Measurements from ENCODE around the gene DHDDS.

DNA sequence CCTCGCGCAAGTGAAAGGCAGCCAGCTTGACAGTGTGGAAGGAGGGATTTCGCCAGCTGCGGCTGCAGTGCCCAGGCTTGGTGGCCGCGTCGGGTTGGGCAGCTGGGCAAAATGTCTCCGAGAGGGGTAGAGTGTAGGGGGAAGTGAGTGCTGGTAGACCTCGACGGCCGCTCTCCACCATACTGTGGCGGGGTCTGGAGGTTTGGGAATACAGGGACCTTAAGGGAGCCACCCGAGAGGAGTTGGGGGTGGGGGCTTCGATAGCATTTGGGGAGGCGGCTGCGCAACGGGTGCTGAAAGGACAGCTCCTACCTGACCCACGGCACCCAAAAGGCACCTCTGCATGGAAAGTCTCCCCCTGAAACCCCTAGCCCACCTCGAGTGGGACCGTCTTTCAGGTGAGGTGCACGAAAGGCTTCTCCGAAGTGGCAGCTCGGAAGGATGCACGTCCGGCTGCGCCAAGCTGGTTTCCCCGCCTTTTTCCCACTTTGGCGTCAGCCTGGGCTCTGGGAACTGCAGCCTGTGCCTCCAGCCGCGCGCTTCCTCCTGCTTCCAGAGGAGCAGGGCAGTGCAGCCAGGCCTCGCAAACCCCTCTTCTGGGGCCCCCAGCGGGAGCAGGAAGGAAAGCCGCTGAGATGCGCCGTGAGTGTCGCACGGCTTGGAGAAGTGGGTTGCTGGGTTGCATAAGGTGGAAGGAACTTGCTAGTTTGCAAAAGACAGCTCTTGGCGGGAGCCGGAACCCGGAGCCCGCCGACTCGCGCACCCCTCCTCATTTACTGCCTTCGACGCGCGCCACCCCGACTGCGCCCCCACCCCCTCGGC is 39.6 kb downstream of the DHDDS start:
- TF ChIP-seq, protein P1, sequence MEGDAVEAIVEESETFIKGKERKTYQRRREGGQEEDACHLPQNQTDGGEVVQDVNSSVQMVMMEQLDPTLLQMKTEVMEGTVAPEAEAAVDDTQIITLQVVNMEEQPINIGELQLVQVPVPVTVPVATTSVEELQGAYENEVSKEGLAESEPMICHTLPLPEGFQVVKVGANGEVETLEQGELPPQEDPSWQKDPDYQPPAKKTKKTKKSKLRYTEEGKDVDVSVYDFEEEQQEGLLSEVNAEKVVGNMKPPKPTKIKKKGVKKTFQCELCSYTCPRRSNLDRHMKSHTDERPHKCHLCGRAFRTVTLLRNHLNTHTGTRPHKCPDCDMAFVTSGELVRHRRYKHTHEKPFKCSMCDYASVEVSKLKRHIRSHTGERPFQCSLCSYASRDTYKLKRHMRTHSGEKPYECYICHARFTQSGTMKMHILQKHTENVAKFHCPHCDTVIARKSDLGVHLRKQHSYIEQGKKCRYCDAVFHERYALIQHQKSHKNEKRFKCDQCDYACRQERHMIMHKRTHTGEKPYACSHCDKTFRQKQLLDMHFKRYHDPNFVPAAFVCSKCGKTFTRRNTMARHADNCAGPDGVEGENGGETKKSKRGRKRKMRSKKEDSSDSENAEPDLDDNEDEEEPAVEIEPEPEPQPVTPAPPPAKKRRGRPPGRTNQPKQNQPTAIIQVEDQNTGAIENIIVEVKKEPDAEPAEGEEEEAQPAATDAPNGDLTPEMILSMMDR (conservative IDR thresholded peaks at IDR 0.05; ENCODE audit: low read length), result 0 out of 2 replicates have a peak, but pooled peaks have one; percentile 17
- no peak for TF ChIP-seq EZH2phosphoT487 (IDR thresholded peaks at IDR 0.05; ENCODE audit: borderline replicate concordance, low read depth, low read length)
